Measurements from ENCODE around the gene STK38L. TPM values are rescaled to one million over a fixed set of nuclear protein-coding genes. Genes with fewer than 3 reads are reported as not detected.

The STK38L gene
- total and polyA plus RNA-seq, 10 of the 15 experiments (the other 5 are each of a cell fraction or from before 2014, with no cell fraction given): 43.0 to 154 (median 115) TPM

- no peak overlapping the region for H3K9ac ChIP-seq (ENCODE audit: control insufficient read depth, insufficient read depth, low read length)
- no peak overlapping the region for H3K27ac ChIP-seq (ENCODE audit: control insufficient read depth, insufficient read depth)
- DNase-seq (ENCODE audit: low read depth, low spot score): no peak
- ChIA-PET POLR2A (interaction anchor here (1.4 to 1.8 kb wide), 2 partner anchors 10 to 57 kb away, joined by 3 to 5 read pairs; no protein-coding TSS in a partner anchor), RAD21 (ENCODE audit: unreplicated experiment) (interaction anchor here (1.1 kb wide), 1 partner anchor 26 kb away, joined by 3 read pairs; no protein-coding TSS in a partner anchor), SMC1A (ENCODE audit: uncharacterized antibody, unreplicated experiment) (interaction anchor here (6.7 kb wide), 1 partner anchor 10 kb away, joined by 103 read pairs; no protein-coding TSS in a partner anchor), CTCF (interaction anchor here (1.0 kb wide), 1 partner anchor 12 kb away, joined by 3 read pairs; no protein-coding TSS in a partner anchor)
- WGBS (ENCODE audit: insufficient coverage, insufficient replicate concordance, low lambda C conversion rate, missing lambda C conversion rate): 99% methylated on average over 4 of the region's 4 CpGs
- H3K79me2 ChIP-seq (ENCODE audit: control insufficient read depth, insufficient read depth, low read length): no peaks in the 10 kb centered on the region
- no peaks in the 10 kb centered on the region for H3K9me3 ChIP-seq (replicated peaks; ENCODE audit: control insufficient read depth, insufficient read depth, low read length)
- no peaks in the 10 kb centered on the region for H4K20me1 ChIP-seq (ENCODE audit: control insufficient read depth, insufficient read depth)
- no peak overlapping the region for H3K4me3 ChIP-seq
- H2AFZ ChIP-seq (ENCODE audit: control insufficient read depth, low read depth, low read length): no peak overlapping the region
- no TSS peak for BruUV-seq (replicated peaks)
- no peaks in the 10 kb centered on the region for H3K27me3 ChIP-seq (replicated peaks in 1 of 2; ENCODE audit: control insufficient read depth in 2 of 2, insufficient read depth in 2 of 2, low read length in 1 of 2)
- no peaks in the 10 kb centered on the region for H3K36me3 ChIP-seq (ENCODE audit: control insufficient read depth in 2 of 2, insufficient read depth in 2 of 2, low read length in 1 of 2)
- in situ Hi-C loops (cut with MboI) (no loop called here), intact Hi-C loops (cut with micrococcal nuclease; ENCODE audit: unreplicated experiment) (no loop called here)
- no peak for ATAC-seq
- no peak for FAIRE-seq
- H3K4me2 ChIP-seq (ENCODE audit: control insufficient read depth, insufficient read depth): no peak overlapping the region
- H3K4me1 ChIP-seq (ENCODE audit: control insufficient read depth, insufficient read depth, low read length): peaks cover 22% of the 10 kb centered on the region
- TF ChIP-seq SMARCA5 (IDR thresholded peaks at IDR 0.05): no peak
- TF ChIP-seq POLR2AphosphoS2 (IDR thresholded peaks at IDR 0.05; ENCODE audit: low read depth, low read length): no peak
- TF ChIP-seq IRF5 (IDR thresholded peaks at IDR 0.05; ENCODE audit: borderline replicate concordance): no peak
- no peak for TF ChIP-seq ATF3 (IDR thresholded peaks at IDR 0.05; ENCODE audit: borderline replicate concordance, extremely low read depth, low read depth, low read length)
- TF ChIP-seq FOXM1 (IDR thresholded peaks at IDR 0.05; ENCODE audit: low read depth, low read length): no peak
- no peak for TF ChIP-seq YBX1 (IDR thresholded peaks at IDR 0.05)
- TF ChIP-seq CHD1 (IDR thresholded peaks at IDR 0.05; ENCODE audit: low read depth, low read length): no peak
- TF ChIP-seq EZH2 (IDR thresholded peaks at IDR 0.05; ENCODE audit: borderline replicate concordance, control insufficient read depth, low read depth, low read length): no peak
- TF ChIP-seq CUX1 (IDR thresholded peaks at IDR 0.05; ENCODE audit: insufficient replicate concordance, low read depth, low read length): no peak
- no peak for TF ChIP-seq ZBTB33 (IDR thresholded peaks at IDR 0.05)
- no peak for TF ChIP-seq NFYA (IDR thresholded peaks at IDR 0.05; ENCODE audit: borderline replicate concordance, low read depth, low read length)
- no peak for TF ChIP-seq HDAC6 (IDR thresholded peaks at IDR 0.05; ENCODE audit: unreplicated experiment)
- TF ChIP-seq STAT1 (conservative IDR thresholded peaks at IDR 0.05): no peak
- no peak for TF ChIP-seq IRF3 (IDR thresholded peaks at IDR 0.05)
Observed at GRCh38 chr12:27233814-27234213, 10.3 kb upstream of the STK38L start.

Data from GM12878 (cell line).